COLO829 (cell line): Measurements from ENCODE around the gene MACROD1.
"Not testable (repeated sequence)": the region's sequence is repeated elsewhere in the genome, so short reads cannot be mapped to it uniquely, and the experiment has no call there.

Experiments used
- DNase-seq: peaks from one replicate; pipeline ENCODE4 v3.0.0; 2012; ENCODE audit warnings: low spot score

Gene MACROD1

GRCh38 chr11:64056213-64056785 is 109.6 kb downstream of the MACROD1 start:
- no peak for DNase-seq

GRCh38 chr11:64055077-64055476 is 110.8 kb downstream of the MACROD1 start:
- no peak for DNase-seq

GRCh38 chr11:64053699-64054098 is 112.2 kb downstream of the MACROD1 start:
- no peak for DNase-seq

- no peak for DNase-seq
Observed at GRCh38 chr11:64052938-64053622, 112.8 kb downstream of the MACROD1 start.

GRCh38 chr11:64052436-64052835 is 113.5 kb downstream of the MACROD1 start:
- DNase-seq = no peak

- DNase-seq = no peak
Observed at GRCh38 chr11:64051297-64051696, 114.6 kb downstream of the MACROD1 start.

GRCh38 chr11:64049509-64049908 is 116.4 kb downstream of the MACROD1 start:
- no peak for DNase-seq

- DNase-seq = peak; percentile 91
Observed at GRCh38 chr11:64048042-64048854, 117.7 kb downstream of the MACROD1 start.

GRCh38 chr11:64047373-64047772 is 118.5 kb downstream of the MACROD1 start:
- DNase-seq = not testable (repeated sequence)

GRCh38 chr11:64045700-64046099 is 120.2 kb downstream of the MACROD1 start:
- DNase-seq = no peak

GRCh38 chr11:64044730-64045393 is 121.1 kb downstream of the MACROD1 start:
- no peak for DNase-seq

- no peak for DNase-seq
Observed at GRCh38 chr11:64043545-64043944, 122.4 kb downstream of the MACROD1 start.

GRCh38 chr11:64042301-64042700 is 123.6 kb downstream of the MACROD1 start:
- DNase-seq = no peak

- DNase-seq = no peak
Observed at GRCh38 chr11:64041846-64042245, 124.1 kb downstream of the MACROD1 start.

GRCh38 chr11:64040684-64041322 is 125.1 kb downstream of the MACROD1 start:
- no peak for DNase-seq

- DNase-seq = no peak
Observed at GRCh38 chr11:64039012-64039665, 126.8 kb downstream of the MACROD1 start.

GRCh38 chr11:64038500-64038899 is 127.4 kb downstream of the MACROD1 start:
- DNase-seq = no peak

- DNase-seq = no peak
Observed at GRCh38 chr11:64037027-64037634, 128.8 kb downstream of the MACROD1 start.

- no peak for DNase-seq
Observed at GRCh38 chr11:64036087-64037026, 129.6 kb downstream of the MACROD1 start.

- DNase-seq = no peak
Observed at GRCh38 chr11:64035576-64035975, 130.3 kb downstream of the MACROD1 start, which contains the start of gene FLRT1. FLRT1 (plus strand) TSS chr11:64035931; CDS start chr11:64116268, 80,337 bp downstream.
